Measurements from ENCODE around the gene BRD2.
A peak's percentile ranks its signal among the peaks of the same experiment; 100 is the strongest.
"Not testable (repeated sequence)": the region's sequence is repeated elsewhere in the genome, so short reads cannot be mapped to it uniquely, and the experiment has no call there.

BRD2 gene

DNA sequence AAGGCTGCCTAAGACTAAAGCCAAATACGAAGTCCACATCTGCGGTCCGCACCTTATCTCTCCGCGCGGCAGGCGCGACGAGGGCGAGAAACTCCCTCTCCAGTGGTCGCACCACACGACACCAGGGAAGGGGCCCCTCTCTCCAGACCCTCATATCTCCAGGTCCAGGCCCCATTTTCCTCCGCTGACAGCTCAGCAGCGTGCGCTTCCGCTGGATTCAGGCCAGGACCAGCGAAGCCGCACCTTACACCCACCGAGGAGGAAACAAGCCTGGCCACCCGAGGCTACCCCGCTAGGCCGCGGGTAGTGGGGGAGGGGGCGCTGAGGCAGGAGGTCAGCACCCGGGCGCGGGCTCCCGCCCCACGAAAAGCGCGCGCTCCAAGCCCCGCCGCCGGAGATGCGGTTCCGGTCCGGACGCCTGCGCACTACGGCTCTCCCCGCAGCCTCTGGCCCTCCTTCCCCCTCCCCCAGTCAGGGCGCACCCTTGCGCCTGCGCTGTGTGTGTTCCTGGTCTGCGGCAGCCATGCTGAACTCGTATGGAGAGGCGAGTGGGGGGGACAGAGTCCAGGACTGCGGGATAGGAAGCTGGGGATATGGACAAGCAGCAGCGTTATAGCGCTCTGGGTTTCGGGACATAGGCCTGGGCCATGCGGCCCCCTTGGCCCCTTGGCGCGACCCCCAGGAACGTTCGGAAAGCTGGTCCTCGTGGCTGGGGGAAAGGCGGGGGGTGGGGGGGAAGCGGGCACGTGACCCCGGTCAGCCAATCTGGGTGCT, at the start of gene BRD2:
TSS of gene BRD2 (plus strand) at position 502 of the 774 bp plus-strand sequence. CDS start 4,305 bp downstream, outside the sequence.
- peak; percentile 92 to 93 for DNase-seq

DNA sequence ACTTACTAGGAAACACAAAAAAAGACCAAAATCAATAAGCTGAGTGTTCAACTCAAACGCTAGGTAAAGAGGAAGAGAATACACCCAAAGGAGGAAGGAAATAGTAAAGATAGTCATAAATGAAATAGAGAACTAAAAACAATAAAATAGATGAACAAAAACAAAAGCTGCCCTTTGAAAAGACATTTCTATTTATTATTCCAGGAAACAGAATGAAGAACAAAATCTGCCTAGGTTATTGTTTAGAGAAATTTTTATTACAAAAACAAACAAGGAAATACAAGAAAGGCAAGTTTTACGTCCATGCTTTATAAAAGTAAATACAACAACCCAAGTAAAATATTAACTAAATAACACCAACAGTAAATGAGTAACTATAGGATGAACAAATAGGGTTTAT, 47.7 kb upstream of the BRD2 start:
- DNase-seq, result no peak

DNA sequence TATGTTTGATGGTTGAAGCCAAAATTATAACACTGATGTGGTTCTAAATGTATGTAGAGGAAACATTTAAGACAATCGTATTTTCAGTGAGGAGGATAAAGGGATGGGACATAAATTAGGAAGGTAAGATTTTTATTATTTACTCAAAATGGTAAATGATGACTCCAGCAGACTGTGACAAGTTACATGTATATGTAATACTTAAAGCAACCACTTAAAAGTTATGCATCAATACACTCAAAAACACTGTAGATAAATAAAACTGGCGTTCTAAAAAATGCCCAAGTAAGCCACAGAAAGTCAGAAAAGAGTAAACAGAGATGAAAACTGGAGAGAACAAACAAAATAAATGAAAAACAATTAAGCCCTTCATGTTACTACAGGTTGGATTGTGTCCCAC, 46.3 kb upstream of the BRD2 start:
- no peak for DNase-seq

DNA sequence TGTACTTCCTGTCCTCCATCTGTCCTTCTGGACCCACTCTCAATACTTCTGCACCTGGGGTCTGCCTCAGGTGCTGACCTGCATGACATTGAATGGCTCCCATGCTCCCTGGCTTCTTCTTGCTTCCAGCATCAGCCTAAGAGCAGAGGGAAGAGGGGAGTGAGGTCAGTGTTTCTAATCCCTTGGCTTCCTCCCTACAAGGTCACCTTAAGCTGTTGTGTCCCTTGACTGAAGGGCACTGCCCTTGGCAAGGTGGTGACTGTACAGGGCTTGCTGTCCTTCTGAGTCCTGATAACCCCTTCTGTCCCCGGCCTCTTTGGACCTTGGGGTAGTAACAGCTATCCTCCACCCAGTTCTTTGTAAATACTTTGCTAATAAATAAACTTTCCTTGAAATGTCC, 37.2 kb upstream of the BRD2 start:
- DNase-seq, result no peak

DNA sequence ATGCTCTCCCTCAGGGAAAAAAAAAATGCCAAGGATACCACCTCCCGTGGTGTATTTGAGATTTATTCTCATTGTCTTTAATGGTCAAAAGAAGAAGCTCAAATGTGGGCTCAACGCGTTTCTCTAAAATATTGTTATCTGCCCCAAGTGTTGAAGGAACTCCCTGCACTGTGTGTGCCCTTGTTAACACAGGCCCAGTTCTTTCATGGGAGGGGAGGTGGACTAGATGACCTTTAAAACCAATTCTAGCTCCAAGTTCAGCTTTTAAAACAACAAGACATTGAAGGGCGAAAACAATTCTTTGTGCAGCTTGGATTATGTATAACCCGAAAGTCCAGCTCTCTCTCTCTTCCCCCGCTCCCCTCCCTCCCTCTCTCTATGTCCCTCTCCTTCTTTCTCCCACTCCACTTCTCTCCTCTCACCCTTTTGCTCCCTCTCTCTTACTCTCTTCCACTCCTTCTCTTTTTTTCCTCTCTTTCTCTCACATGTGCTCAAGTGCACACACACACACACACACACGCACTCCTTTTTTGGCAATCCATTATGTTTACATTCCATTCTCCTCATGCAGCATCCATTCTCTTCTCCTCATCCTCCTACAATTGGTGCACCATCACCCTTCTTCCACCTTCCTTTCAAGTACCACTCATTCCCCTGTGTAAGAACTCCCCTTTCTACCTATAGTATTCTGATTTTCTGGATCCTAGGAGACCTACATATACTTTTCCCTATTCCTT, 36.1 kb upstream of the BRD2 start:
- no peak for DNase-seq

DNA sequence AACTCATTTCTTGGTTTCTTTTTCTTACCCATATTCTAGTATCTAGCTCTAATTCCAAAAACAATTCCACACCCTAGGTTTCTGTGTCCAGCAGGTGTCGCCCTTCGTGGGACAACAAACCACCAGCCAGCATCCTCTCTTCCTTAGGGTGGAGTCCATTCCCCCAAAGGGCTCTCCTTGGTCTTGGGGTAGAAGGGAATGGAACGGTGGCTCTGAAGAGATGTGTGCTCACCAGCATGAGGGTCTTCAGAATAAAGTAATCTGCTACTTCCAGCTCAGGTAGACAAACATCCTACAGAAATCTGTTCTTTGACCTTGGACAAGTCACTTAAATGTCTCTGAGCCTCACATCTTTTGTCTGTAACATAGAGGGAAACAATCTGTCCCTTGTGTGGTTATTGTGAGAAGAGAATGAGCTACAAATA, 34.7 kb upstream of the BRD2 start:
- peak; percentile 76 to 81 for DNase-seq

DNA sequence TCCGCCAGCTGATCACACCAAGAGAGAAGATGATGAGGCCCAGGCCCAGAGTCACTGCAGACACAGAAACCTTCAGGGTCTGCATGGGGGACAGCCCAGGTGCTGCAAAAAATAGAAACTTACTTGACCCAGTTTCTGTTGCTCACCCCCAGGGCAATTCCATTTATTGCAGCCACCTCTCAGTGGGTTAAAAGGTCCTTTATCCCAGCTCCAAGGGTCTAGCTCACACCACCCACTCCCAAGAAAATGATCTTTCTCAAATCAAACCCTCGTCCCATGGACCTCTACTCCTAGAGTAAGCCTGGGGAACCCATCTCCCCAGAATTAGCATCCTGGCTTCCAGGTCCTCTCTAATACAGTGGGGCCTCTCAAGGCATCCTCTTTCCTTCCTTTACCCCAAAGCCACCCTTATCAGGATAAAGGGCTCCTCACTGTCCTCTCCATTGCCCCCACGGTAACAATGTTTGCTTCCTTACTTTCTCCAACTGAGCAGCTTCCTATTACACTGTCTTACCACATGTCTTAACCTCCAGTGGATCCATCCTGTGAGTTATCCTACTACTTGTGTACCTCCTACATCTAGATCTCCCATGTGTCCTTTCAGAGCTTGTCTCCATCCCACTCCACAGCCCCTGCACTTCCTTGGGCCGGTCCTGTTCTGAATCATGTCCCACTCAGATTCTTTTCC, 32.7 kb upstream of the BRD2 start:
- DNase-seq, result no peak

DNA sequence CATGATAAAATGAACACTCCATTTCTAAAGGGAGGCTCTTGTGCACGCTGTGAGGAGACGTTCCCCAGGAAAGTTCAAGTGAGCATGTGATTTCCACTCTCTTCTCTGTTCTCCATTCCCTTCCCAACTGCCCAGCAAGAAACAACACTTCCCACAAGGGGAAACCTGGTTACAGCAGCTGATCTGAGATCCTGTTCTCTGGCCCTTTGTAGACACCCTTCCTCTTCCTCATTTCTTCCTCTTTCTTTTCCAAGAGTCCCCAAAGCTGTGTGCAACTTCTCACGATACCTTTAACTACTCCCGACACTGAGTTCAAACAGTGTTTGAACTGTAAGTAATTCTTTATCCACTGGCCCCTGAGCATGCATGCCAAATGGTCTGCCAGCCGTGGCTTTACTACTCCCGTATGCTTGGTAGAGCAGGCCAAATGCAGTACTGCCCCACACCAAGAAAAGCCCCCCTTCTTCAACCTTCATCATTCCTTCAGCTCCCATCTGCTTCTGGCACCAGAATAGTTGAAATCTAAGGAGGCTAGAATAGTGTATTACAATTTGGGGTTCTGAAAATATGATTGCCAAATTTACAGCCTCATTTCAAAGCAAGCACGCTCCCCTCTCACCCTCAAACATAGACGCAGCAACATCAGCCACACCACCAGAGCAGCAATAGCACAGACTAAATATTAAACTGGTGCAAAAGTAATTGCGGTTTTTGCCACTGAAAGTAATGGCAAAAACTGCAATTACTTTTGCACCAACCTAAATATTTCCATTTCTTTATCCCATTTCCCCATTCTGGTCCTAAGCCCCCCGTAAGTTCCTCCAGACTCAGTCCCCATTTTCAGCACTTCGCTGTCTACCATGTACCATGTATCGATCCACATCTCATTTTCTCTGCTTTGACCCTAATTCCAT, 31.9 kb upstream of the BRD2 start:
- no peak for DNase-seq

DNA sequence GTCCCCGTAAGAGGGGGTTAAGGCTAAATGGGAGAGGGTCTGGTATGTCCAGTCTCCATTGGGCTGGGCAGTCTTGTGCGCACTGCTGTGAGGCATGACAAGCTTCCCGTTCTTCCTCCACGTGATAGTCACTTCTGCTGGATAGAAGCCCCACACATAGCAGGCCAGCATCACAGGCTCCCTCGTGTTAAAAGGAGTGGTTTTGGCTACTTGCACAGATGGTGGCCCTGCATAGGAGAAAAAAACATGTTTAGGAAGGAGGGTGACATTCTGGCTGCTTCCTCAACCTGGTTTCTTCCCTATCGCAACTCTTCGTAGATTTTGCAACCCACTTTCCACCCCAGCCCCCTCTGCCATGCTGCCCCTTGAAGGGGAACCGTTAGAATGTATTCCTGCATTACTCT, 31.2 kb upstream of the BRD2 start:
- DNase-seq, result no peak

DNA sequence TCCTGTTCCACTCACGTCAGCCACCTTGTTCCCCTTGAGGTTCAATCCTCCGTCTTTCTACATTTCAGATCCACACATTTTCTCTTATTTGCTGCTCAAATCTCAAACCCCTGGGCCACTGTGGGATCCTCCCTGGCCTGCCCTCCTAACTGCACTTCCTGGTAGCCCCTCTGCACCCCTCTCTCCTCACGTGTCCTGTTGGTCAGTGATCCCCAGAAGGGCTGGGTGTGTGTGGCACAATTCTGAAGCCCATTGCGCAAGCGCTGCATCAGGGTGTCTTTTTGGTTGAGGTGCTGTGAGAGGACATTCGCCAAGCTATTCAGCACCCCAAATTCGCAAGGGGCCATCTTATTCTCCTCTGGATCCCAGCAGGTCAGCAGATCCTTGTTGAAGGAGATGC, 29.9 kb upstream of the BRD2 start:
- DNase-seq, result no peak

DNA sequence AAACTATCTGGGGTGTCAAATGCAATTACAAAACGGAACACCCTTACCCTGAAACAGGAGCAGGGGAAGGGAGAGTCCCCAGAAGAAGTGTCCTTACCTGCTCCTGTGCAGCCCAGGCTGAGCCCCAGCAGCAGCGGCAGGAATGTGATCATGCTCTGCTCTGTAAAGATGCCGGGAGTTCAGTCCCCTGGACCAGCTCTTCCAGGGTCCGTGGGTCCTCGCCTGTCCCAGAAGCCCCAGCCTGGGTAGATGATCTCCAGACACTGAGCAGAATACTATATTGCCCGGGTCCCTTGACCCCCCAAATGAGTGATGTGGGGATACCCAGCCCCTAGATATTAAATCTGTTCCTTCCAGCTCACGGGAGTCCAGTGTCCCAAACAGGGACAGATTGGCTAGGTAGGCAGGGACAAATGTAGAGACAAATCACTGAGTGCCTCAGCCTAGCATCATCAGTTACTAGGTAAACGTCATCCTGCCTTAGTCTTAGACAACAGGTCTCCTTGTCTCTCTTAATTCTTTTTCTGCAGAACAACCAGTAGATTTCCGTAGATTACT, 27.7 kb upstream of the BRD2 start, which contains the start of gene HLA-DMB:
TSS of gene HLA-DMB (minus strand) at position 373 of the 558 bp plus-strand sequence. CDS start at position 152, 221 bp downstream.
- DNase-seq, result no peak

DNA sequence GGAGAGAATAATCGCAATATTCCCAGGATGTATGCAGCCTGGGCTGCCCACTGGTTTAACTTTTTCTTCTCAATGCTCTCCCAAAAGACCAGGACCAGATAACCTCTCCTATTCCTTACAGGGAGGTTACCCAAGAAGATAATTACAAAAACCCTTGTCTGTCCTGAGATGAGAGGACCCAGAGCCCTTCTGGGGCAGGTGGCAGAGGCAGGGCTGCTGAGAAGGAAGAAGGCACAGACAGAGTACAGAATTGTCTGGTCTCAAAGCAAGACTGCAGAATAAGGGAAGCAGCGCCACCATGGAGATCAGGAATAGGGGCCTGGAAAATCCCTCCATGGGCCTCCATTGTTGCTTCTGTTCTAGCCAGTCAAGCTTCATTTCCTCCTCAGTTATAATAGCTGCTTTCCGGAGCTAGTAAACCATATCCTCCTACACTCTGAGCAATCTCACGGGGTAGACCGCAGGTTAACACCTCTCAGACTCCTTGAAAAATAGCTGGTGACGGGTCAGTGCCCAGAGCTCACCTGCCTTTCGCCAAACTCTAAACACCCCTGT, 27.1 kb upstream of the BRD2 start:
- peak in 1 of 2 donors; percentile 27 for DNase-seq

DNA sequence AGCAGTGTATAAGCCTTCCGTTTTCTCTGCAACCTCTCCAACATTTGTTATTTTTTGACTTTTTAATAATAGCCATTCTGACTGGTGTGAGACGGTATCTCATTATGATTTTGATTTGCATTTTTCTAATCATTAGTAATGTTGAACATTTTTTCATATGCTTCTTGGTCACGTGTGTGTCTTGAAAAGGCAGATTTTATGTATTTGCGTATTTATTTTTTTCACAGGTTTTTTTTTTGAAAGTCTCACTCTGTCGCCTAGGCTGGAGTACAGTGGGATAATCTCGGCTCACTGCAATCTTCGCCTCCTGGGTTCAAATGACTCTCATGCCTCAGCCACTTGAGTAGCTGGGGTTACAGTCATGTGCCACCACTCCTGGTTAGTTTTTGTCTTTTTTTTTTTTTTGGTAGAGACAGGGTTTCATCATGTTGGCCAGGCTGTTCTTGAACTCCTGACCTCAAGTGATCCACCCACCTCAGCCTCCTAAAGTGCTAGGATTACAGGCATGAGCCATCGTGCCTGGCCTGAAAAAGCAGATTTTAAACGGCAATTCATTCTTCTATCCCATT, 25.8 kb upstream of the BRD2 start:
- DNase-seq, result not testable (repeated sequence)

DNA sequence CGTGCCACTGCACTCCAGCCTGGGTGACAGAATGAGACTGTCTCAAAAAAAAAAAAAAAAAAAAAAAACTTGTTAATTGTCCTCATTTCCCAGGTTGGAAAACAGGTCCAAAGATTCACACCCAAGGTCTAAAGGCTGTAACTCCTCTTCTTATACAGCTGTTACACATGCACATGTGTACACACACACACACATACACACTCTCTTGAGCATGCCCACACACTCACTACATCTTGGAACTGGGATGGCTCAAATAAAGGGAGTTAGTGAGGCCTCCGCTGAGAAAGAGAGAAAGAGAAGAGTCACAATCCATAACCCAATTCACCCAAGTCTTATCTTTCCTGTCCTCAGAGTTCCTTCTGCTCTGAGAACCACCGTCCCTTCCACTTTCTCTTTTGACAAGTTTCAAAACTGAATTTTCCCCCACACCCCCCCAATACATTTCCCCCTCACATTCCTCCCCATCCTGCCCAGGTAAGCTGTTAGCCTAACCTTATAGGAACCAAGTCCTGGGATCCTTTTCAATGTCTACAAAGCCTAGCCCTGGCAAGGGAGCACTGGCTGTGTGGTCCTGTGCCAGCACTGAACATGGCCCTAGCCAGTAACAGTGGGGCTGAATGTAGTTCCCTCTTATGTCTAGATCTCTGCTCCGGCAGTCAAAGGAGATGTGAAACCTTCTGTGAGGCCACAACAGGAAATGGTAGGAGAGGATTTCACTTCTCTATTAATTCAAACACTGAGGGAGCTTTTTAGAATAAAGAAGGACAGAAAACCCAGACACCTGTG, 24.3 kb upstream of the BRD2 start:
- DNase-seq, result peak in 1 of 2 donors; percentile 24

DNA sequence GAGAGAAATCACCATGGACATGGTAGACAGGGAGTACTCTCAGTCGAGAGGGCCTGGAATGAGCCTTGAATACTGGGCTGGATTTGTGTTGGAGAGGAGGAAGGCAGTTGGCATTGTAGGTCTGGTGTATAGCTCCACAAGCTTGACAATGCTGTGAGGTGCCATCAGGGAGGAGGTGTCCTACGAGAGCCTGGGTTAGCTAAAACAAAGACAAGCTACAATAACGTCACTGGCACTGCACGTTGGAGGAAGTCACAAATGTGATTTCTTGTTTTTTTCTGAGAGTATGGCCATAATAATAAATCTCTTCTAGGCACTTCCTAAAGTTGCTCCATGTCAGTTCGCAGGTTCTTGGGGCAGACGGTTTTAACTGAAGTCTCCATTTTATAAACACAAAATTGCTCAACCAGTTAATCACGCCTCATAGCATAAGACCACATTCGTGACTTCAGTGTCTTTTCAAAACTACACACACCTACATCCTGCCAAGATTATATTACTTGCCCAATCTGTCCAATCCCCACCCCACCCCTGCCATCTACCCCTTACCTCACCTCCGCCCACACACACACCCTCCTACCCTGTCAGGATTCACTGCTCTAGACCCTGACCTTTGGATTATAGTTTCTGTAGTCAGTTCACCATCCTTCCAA, 23.2 kb upstream of the BRD2 start:
- no peak for DNase-seq

DNA sequence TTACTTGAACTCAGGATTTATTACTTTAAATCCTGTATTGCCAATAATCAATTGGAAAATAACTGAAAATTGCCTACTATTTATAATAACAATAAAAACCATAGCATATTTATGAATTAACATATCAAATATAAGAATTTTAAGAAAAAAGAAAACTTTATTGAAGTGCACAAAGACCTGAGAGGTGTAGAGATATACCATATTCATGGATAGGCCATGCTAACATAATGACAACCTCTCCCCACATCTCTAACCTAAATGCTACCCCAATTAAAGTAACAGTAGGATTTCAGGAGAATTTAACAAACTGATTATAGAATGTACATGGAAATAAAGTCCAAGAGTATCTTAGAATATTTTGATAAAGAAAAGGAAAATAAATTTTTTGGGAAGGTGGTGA, 22.4 kb upstream of the BRD2 start:
- no peak for DNase-seq

DNA sequence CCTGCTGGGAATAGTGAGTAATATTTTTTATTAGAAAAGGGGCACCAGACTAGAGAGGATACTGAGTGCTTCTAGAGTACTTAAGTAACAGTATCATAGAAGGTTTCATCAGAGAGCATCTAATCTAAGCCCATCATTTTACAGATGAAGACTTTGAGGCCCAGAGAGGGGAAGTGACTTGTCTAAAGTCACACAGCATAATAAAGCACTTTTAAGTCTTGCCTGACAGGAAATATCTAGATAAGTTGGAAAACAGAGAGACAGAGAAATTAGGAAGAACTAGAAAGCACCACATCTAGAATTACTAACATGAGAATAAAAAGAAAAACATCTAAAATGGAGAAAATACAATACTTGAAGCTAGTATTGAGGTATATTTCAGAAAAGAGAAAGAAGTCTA, 21.5 kb upstream of the BRD2 start:
- no peak for DNase-seq

DNA sequence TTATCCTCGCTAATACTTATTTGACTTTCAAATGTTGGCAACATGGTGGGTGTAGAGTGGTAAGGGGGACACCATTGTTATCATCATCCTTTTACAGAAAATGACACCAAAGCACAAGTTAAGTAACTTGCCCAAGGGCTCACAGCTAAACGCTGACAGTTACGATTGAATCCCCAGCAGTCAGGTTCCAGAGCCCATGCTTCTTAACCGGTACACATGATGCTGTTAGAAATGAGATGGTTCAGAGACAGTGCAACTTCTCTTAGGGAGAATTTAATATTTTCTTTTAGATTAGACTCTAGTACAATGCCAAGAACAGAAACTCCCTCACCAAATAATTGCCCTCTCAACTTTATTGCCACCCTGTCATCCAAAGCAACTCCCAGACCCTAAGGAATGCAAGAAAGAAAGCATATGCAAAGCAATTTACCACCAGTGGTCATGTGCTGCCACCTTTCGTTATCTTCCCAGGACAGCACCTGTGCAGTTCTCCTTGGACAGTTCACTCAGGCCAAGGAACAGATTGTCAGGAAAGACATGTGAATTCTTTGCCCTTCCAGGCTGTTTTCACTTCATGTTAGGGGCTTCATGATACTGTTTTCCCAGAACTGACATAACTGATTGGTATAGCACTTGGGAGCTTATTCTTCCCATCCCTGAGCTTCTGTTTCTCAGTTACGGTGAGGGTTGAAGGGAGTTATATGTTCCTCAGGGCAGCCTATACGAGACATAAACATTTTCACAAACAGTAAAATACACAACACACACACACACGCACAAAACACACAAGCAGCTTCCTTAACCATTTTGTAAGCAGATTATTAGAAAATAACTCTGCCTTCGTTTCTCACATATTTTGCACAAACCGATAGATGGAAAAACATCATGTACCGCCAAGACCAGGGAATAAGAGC, 20.6 kb upstream of the BRD2 start:
- no peak for DNase-seq

DNA sequence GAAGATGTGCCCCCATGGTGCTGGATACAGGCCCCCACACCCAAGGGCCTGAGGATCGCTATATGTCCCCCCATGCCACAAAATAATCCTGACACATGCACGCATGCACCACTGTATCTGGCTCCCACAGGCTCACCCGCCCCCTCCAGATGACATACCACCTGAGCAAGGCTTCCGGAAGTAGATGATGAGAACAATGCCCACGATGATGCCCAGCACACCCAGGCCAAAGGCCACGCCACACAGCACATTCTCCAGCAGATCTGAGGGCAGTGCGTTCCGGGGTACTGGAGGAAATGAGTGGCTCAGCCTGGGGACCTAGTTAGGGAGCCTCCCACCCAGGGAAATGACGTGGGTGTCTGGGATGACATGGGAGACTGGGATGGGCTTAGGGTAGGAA, 19.3 kb upstream of the BRD2 start:
- DNase-seq, result no peak
